IMR-90 (cell line): ENCODE data around the gene SYNPR.

Experiments
- BHLHE40 ChIP-seq: fragments of 150-350 bp; IDR thresholded peaks from 2 replicates; pipeline ENCODE4 v1.6.1; 2016; ENCODE audit warnings: mild to moderate bottlenecking, low read depth, low read length
- CHD1 ChIP-seq: IDR thresholded peaks from 2 replicates; pipeline ENCODE4 v1.6.1; 2012; ENCODE audit warnings: low read depth, low read length, improper control_type of control experiment
- CTCF ChIP-seq: conservative IDR thresholded peaks from 2 replicates; pipeline ENCODE4 v1.5.1; 2012; ENCODE audit warnings: mild to moderate bottlenecking, low read depth, low read length, improper control_type of control experiment
- POLR2A ChIP-seq: IDR thresholded peaks from 2 replicates; pipeline ENCODE4 v1.6.1; 2012; ENCODE audit warnings: mild to moderate bottlenecking, low read depth, low read length
- RAD21 ChIP-seq: IDR thresholded peaks from 2 replicates; pipeline ENCODE4 v1.6.1; 2012; ENCODE audit warnings: low read length, improper control_type of control experiment
- SMC3 ChIP-seq: fragments of 150-350 bp; IDR thresholded peaks from 2 replicates; pipeline ENCODE4 v1.6.1; 2016; ENCODE audit warnings: low read depth, mild to moderate bottlenecking, antibody characterized with exemption, low read length, moderate library complexity
- USF2 ChIP-seq: fragments of 150-350 bp; IDR thresholded peaks from 2 replicates; pipeline ENCODE4 v1.6.1; 2017; ENCODE audit warnings: mild to moderate bottlenecking, antibody characterized with exemption, low read length, low read depth

- no peak for TF ChIP-seq CTCF
- TF ChIP-seq USF2, result no peak
- TF ChIP-seq BHLHE40, result no peak
- TF ChIP-seq POLR2A, result no peak
- TF ChIP-seq RAD21, result no peak
- no peak for TF ChIP-seq SMC3
- no peak for TF ChIP-seq CHD1
These were observed 107.5 kb downstream of the SYNPR start for GRCh38 chr3:63385629-63386028.
